ENCODE measurements around the gene VSIG1.

VSIG1 gene

GRCh38 chrX:108029928-108030711, 14.7 kb upstream of the VSIG1 start:
- Mint-ChIP-seq H3K36me3 (ENCODE audit: low read depth) (no peaks in the 10 kb centered on the region), H3K27ac (no peak overlapping the region), H3K27me3 (ENCODE audit: low read depth, poor library complexity) (peaks cover 3% of the 10 kb centered on the region), H3K4me3 (no peak overlapping the region), H3K9me3 (no peaks in the 10 kb centered on the region), H3K4me1 (no peaks in the 10 kb centered on the region)
- no peak for TF ChIP-seq CTCF (IDR thresholded peaks at IDR 0.05)
- DNase-seq = no peak

GRCh38 chrX:108032944-108033343, 11.9 kb upstream of the VSIG1 start:
- H3K9me3 Mint-ChIP-seq = no peaks in the 10 kb centered on the region
- no peaks in the 10 kb centered on the region for H3K36me3 Mint-ChIP-seq (ENCODE audit: low read depth)
- no peaks in the 10 kb centered on the region for H3K4me1 Mint-ChIP-seq
- DNase-seq = no peak
- H3K4me3 Mint-ChIP-seq = no peak overlapping the region
- no peak for TF ChIP-seq CTCF (IDR thresholded peaks at IDR 0.05)
- no peak overlapping the region for H3K27ac Mint-ChIP-seq
- peaks cover 6% of the 10 kb centered on the region for H3K27me3 Mint-ChIP-seq (ENCODE audit: low read depth, poor library complexity)

DNA sequence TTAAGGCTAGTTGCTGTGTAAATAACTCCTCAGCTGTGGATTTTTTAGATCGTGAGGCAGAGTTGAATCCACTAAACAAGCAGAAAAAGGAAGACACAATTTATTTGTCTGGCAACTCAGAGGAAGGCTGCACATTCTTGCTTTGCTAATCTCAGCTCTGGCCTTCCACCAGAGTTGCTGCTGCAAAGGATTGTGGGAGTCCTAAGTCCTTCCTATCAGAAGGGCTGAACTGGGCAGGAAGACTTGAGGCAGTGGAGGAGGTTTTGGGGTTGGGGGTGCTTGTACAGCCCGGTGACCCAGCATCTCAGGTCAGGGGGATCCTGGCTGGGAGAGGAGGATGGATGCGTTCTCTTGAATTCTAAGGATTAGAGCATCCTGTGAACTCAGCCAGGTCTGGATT, 11.0 kb upstream of the VSIG1 start:
- H3K36me3 Mint-ChIP-seq (ENCODE audit: low read depth) = no peaks in the 10 kb centered on the region
- no peak overlapping the region for H3K4me3 Mint-ChIP-seq
- peaks cover 6% of the 10 kb centered on the region for H3K27me3 Mint-ChIP-seq (ENCODE audit: low read depth, poor library complexity)
- peaks cover 3% of the 10 kb centered on the region for H3K9me3 Mint-ChIP-seq
- no peak overlapping the region for H3K27ac Mint-ChIP-seq
- no peak for TF ChIP-seq CTCF (IDR thresholded peaks at IDR 0.05)
- no peak for DNase-seq
- H3K4me1 Mint-ChIP-seq = no peaks in the 10 kb centered on the region

DNA sequence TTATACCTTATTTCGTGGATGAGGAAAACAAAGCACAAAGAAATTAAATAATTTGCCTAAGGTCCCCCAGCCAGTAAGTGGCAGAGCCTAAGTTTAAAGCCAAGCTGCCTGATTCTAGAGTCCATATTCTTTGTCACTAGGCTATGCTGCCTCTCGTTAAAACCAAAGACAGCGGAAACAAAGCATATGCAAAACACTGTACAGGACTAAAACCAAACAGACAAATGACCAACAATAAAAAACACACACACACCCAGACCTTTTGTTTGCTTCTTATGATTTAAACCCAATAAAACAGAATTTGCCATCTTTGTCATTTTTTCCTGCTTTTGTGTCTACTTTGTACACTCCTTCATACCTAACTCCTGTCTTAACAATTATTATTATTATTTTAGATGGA, 10.1 kb upstream of the VSIG1 start:
- no peak overlapping the region for H3K4me3 Mint-ChIP-seq
- no peaks in the 10 kb centered on the region for H3K36me3 Mint-ChIP-seq (ENCODE audit: low read depth)
- peaks cover 3% of the 10 kb centered on the region for H3K9me3 Mint-ChIP-seq
- DNase-seq = no peak
- H3K27me3 Mint-ChIP-seq (ENCODE audit: low read depth, poor library complexity) = peaks cover 8% of the 10 kb centered on the region
- no peaks in the 10 kb centered on the region for H3K4me1 Mint-ChIP-seq
- H3K27ac Mint-ChIP-seq = no peak overlapping the region
- no peak for TF ChIP-seq CTCF (IDR thresholded peaks at IDR 0.05)

DNA sequence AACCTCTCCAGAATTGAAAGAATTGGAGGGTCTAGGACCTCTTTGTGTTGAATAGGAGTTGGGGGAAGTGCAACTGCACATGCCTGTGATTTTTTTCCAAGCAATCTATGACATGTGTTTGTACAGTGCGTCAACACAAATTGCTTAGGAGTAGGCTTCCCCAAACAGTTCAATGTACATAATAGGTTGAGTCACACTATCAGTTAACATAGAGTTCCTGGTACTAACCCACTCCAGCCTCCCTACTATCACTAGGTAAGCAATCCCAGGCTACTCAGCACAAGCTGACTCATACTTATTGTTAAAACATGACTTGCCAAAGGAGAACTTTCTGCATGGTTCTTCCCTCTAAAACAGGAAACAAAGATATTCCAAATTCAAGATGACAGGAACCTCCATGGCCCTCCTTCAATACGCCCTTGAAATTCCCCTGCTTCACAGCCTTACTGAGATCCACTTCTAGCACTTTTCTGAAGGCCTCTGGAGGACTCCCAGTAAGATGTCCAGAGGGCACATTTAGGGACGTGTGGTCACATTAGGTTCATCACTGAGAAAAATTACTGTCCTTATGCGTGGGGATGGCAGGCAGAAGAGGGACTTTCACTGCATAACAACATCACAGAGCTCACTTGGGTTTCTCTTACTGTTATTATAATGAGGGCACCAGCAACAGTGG, 8.4 kb upstream of the VSIG1 start:
- TF ChIP-seq CTCF (IDR thresholded peaks at IDR 0.05) = no peak
- Mint-ChIP-seq H3K4me3 (no peak overlapping the region), H3K9me3 (peaks cover 3% of the 10 kb centered on the region), H3K27me3 (ENCODE audit: low read depth, poor library complexity) (peaks cover 13% of the 10 kb centered on the region), H3K36me3 (ENCODE audit: low read depth) (no peaks in the 10 kb centered on the region), H3K27ac (no peak overlapping the region), H3K4me1 (no peaks in the 10 kb centered on the region)
- no peak for DNase-seq

DNA sequence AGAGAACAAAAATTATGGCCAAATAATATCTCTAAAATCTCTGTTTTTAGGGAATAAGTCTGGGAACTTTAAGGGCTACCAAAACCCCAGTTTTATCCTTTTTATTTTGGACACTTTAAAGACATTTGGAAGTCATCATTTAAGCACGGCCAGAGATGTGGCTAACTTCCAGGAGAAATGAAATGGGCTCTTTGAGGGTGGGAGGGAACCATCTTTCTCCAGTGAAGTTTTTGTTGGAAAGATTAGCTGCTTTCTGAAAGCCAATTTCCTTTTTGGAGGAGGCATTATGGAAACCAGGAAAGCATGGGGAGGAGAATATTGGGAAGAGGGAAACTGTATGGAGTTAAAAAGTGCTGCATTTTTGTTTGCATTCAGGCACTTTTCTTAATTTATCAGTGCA, 4.8 kb downstream of the VSIG1 start:
- H3K27ac Mint-ChIP-seq = no peak overlapping the region
- DNase-seq = no peak

More for the DNA sequence above, 4.8 kb downstream of the VSIG1 start:
- Mint-ChIP-seq H3K36me3 (ENCODE audit: low read depth) (no peaks in the 10 kb centered on the region), H3K4me1 (no peaks in the 10 kb centered on the region), H3K27me3 (ENCODE audit: low read depth, poor library complexity) (peaks cover 7% of the 10 kb centered on the region), H3K4me3 (no peak overlapping the region), H3K9me3 (no peaks in the 10 kb centered on the region)
- TF ChIP-seq CTCF (IDR thresholded peaks at IDR 0.05) = no peak

Measured in nephron progenitor cell (in vitro differentiated cells).